HG03095 (cell line): ENCODE data around the gene CCNDBP1.
"Not testable (repeated sequence)": the region's sequence is repeated elsewhere in the genome, so short reads cannot be mapped to it uniquely, and the experiment has no call there.

Source experiments
- ATAC-seq: cut with Tn5 transposase; IDR thresholded peaks from one replicate; pipeline ENCODE4 v1.9.1; 2021; ENCODE audit warnings: moderate library complexity; ENCODE audit not compliant: unreplicated experiment

Gene CCNDBP1

DNA sequence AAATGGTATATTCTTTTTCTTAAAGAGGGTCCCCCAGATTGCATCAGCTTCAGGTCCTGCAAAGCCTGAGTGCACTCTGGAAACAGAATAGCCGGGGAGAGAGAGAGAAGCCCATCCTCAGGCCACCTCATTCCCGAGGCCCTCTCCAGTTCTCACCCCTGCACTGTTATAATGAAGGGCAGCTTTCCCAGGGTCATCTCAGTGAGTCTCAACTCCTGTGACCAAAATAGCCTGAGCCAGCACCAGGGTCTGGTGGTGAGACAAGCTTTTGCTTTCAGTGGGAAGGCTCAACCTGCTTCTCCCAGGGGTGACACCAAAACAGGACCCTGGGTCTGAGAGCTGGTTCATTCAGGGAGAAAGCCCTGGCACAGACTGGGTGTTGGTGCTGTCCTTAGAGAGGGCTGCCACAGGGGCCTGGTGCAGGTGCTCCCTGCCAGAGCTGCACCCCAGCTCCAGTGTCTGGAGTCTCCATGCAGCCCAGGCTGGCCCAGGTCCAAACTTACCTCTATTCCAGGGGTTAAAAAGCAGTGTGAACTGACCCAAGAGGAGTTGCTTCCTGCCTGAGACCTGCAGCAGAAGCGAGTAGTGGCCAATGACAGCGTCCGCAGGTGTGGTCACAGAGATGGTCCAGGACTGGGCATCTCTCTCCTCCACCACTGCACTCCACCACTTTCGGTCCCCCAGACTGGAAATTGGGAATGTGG, 29.5 kb downstream of the CCNDBP1 start:
- no peak for ATAC-seq

DNA sequence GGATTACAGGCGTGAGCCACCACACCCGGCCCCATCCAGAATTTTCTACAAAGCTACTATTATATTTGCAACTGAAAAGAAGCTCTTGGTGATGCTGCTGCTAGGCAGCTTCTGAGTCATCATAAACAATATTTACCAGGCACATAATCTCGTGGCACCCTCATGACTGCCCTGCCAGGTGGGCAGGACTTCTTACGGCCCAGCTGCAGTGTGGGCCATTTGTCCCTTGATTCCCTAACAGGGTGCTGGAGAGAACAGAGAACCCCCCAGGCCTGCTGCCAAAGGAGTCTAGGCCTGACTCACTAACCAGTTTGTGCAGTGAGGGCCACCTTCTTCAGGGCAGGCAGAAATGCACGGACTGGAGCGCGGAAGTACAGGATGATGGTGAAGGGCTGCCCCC, 30.8 kb downstream of the CCNDBP1 start:
- ATAC-seq: no peak

DNA sequence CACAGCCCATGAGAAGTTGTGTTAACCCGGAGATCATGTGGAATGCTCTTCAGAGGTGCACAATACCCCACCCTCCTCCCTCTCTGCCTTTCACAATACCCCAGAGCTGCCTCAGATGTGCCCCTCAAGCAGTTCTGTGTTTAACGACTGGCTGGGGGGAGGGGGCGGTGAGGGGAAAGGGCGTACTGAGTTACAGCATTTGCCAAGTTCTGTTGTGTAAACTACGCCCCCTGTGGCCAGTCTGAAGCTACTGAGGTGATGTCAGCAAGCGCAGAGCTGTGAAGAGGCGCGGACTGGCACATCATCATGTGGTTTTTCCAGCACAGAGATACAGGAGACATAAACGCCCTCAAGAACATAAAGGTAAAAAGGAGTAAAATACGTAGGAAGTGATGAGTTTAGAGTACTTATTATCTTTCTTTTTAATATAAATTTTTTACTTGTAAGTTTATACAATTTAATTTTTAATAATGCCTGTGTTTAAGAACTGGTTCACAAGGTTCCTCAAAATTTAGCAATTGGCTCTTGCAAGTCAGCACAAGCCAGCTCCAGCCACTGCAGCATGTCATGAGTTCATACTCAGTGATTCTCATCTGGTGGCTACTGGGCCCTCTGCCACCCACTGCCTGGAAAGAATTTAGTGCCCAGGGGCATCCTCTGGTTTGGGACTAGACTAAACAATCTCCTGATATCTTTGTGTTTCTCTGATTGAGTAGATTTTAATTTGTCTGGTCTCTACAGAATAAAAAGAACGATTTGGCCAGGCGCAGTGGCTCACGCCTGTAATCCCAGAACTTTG, 33.9 kb downstream of the CCNDBP1 start:
- no peak for ATAC-seq

DNA sequence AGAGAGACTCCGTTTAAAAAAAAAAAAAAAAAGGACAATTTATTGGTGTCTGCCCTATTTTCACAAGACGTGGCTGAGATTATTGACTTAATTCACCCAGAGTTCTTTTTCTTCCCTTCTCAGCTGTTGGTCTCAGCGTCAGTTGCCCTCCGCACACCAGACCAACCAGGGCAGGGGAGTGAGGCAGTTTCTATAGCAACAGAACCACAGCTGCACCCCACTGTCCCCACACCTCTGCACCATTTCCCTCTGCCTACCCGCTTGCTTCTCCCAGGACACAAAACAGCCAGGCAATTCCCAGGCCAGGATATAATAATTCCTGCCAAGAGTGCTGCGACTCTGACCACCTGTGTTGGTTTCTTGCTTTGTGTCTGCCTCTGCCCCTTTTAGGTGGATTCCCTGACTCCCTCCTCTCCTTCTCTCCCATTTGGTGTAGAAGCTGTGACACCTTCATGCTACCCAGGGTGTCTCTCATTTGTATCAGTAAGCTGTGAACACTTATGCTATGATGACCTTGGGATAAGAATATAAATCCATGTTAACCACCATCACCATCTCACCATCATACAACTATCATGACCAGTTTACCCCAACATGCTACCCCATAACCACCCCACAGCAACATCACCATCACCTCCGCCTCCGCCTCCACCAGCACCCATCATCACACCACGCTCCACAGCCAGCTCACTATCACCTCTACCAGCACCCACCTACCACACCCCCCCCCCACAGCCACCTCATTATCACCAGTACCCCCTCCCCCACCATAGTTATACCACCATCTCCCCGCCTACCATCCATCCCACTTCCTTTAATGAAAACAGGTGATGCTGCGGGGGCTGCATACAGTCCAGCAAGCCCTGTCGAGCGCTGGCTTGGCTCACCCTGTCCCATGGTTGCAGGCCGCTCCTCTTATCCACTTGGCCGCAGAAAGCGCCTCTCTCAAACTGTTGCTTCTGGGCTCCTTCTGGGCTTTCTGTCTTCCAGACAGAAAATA, 35.0 kb downstream of the CCNDBP1 start:
- ATAC-seq: no peak

DNA sequence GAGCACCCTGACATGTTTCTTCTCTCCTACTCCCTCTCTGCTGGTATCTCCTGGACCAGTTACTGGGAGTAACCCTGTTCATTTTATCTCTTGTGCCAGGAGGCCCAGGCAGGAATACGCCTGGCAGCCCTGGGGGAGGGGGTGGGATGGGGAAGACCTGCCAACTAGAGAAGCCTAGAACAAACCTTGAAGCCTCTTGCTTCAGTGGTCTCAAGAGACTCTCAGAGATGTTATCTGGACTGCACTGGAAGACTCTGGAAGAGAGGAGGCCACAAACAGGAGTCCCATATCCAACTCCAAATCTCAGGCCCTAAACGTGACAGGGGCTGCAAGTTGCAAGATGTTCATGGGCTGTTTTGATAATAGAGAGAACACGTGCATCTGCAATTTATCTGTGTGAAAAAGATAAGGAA, 35.8 kb downstream of the CCNDBP1 start, which contains the start of gene EPB42:
Gene EPB42, minus strand, starts transcription at position 28 of the 413 bp plus-strand sequence. CDS start 193 bp downstream, outside the sequence.
- ATAC-seq: no peak

DNA sequence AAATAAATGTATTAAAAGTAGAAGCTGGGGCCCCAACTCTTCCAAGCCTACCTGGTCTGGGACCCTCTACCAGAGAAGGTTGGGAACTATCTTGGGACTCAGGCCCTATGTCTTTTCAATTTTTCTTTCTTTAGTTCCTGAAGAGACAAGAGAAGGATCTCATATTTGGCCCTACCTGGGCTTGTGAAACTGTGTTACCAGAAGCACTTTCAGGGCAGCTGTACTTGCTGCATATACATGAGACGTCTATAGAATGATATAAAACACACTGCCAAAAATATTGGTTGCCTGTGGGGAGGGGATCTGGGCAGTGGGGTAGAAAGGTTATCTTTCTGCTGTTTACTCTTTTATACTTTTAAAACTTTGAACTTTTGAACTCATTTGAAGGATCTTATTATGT, 36.2 kb downstream of the CCNDBP1 start:
- no peak for ATAC-seq

DNA sequence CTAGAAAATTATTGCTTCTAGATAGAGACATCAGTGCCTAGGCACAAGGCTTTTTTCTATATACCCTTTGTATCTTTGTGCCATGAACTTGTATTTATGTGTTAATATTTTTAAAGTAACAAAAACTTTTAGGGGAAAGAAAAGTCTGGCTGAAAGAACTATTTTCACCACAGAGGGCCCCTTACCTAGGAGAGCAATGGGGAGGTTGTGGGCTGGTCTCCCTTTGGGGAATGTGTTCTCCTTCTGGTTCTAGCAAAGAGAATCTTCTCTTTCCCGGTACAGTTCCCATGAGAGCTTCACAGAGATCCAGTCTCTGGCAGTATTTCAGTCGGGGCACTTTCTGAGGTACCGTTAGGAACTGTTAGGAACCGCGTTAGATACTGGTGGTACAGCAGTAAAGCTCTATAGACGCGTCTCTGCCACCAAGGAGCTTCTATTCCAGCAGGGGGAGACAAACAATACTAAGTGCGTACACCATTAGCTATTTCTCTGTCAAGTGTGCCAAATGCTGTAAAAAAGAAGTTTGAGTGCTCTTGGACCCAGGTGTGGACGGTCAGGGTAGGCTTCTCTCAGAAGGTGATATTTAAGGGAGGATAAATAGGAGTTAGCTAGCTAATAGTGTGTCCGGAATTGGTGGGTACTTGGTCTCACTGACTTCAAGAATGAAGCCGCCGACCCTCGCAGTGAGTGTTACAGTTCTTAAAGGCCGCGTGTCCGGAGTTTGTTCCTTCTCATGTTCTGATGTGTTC, 40.2 kb downstream of the CCNDBP1 start:
- ATAC-seq: no peak

DNA sequence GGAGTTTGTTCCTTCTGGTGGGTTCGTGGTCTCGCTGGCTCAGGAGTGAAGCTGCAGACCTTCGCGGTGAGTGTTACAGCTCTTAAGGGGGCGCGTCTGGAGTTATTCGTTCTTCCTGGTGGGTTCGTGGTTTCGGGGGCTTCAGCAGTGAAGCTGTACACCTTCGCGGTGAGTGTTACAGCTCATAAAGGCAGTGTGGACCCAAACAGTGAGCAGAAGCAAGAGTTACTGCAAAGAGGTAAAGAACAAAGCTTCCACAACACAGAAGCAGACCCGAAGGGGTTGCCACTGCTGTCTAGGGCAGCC, 40.7 kb downstream of the CCNDBP1 start:
- ATAC-seq: not testable (repeated sequence)

DNA sequence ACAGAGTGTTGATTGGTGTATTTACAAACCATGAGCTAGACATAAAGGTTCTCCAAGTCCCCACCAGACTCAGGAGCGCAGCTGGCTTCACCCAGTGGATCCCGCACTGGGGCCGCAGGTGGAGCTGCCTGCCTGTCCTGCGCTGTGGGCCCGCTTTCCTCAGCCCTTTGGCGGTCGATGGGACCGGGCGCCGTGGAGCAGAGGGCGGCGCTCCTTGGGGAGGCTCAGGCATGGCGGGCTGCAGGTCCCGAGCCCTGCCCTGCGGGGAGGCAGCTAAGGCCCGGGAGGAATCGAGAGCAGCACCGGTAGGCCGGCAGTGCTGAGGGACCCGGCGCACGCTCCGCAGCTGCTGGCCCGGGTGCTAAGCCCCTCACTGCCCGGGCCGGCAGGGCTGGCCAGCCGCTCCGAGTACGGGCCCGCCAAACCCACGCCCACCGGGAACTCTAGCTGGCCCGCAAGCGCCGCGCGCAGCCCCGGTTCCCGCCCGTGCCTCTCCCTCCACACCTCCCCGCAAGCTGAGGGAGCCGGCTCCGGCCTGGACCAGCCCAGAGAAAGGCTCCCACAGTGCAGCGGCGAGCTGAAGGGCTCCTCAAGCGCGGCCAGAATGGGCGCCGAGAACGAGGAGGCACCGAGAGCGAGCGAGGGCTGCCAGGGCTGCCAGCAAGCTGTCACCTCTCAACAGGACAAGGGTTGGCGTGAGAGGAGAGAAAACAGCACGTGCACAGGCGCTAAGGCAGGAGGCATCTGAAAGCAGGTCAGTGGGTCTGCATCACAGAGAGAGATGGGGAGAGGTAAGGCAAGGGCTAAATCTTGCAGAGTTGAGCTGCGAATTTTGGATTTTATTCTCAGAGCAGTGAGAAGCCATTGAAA, 41.5 kb downstream of the CCNDBP1 start:
- no peak for ATAC-seq

DNA sequence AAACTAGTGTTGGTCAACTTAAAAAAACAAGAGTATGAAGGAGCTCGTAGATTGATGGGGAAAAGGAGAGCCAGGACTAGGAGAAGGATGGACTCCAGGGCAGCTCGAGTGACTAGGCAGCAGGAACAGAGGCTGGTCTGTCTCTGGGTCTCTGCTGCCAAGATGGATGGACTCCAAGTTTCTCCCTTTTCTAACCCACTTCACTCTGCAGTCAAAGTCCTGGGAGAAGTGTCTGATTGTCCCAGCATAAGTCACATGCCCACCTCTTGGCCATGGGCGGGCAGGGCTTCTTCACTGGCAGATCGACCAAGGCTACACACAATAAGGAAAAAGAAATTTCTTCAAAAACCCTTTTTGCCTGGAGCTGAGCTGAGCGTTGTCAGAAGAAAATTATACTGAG, 44.8 kb downstream of the CCNDBP1 start:
- ATAC-seq: no peak

DNA sequence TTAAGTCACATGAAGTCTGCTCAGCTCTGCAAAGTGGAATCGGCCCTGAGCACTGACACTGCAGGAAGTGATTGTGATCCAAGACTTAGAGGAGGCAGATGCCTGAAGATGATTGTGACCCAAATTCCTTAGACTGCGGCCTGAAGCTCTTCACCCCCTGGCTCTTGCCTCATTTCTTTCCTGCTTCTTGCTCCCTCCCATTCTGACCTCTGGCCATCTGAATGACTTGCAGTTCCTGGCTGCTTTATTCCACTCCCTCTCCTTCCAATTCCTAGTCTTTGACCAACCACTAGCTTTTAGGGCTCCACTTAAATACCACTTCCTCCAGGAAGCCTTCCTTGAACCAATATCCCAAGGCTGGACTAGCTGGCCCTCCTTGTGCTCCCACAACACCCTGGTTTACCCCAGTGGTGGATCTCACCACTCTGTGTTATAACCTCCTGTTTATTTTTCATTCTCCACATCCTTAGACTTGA, 45.5 kb downstream of the CCNDBP1 start:
- ATAC-seq: no peak

DNA sequence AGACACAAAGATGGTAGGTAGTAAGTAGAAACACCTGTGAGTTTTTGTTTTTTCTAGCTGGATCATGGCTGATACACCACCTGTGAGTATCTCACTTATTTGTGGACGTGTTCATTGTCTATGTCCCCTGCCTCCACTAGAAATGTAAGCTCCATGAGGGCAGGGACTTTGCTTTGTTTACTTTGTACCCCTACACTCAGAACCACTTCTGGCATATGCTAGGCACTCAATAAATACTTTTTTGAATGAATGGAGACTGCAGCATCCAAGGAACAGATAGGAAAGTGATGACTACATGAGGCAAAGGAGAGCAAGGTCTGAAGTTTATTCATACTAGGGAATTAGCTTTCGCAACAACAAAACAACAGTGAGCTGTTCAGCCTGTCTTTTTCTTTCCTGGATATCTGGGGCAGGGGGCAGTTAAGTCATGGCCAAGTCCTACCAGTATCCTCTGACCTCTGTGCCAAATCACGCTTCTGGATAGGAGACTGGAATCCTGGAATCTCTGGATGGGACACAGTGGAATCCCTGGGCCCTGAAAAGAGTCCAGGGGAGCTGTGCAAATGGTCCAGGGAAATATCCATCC, 47.2 kb downstream of the CCNDBP1 start:
- ATAC-seq: no peak

DNA sequence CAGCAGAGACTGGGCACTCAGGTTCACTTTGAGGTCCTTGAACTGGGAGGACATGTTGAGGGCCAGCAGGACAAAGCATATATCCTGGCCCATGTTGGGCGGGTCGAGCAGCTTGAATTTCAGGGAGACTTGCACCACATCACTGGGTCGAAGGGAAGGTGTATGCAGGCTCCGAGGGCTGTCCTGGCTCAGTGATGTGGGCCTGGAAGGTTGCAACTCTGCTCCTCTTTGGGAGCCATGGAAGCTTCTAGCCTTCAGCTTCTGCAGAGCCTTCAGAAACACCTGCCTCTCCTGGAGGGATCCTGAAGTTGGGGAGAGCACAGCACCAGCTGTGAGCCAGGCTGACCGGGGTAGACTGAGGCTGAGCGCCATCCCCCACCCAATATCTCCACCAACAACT, 50.3 kb downstream of the CCNDBP1 start:
- no peak for ATAC-seq

DNA sequence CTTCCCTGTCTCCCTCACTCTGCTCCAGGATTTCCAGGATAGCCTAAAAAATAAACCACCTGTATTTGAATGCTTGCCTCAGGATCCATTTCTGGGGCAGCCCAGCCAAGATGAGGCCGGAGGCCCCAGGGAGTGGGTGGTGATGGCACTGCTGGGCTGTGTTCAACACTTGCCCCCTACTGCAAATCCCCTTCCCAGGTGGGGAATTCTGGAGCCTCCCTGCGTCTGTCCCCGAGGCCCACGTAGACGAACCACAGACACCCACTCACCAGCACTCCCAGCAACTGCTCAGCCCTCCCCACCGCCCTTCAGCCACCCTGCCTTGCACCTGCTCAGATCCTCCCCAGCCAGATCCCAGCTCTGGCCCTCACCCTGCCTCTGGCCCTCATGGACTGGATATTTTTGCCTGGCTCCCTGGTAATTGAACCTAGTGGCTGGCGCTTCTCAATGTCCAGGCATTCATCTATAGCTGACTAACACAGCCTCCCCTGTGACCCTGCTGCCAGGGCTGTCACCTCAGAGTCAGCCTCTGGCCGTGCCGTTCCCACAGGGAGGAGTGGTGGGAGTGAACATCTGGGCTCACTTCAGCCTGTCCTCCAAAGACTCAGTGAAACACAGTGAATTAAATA, 52.8 kb downstream of the CCNDBP1 start:
- no peak for ATAC-seq

DNA sequence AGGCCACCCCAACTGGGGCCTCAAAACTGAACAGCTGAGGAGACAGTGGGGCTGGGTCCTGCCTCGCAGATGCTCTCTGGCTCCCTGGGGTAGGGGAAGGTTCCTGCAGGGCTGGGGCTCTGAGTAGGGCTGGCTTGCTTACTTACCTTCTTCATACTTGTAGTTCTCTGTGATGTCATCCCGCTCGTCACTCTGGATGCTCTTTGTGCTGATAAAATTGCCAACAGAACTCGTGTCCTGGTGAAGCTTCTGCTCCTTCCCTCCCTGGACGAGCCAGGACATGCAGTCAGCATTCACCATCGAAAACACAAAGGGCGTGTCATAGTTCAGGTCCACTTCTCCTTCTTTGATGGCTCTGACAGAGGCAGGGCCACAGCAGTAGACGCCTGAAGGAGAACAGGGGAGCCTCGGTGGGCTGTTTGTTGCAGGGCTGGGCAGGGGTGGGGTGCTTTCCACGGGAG, 53.5 kb downstream of the CCNDBP1 start:
- ATAC-seq: no peak

DNA sequence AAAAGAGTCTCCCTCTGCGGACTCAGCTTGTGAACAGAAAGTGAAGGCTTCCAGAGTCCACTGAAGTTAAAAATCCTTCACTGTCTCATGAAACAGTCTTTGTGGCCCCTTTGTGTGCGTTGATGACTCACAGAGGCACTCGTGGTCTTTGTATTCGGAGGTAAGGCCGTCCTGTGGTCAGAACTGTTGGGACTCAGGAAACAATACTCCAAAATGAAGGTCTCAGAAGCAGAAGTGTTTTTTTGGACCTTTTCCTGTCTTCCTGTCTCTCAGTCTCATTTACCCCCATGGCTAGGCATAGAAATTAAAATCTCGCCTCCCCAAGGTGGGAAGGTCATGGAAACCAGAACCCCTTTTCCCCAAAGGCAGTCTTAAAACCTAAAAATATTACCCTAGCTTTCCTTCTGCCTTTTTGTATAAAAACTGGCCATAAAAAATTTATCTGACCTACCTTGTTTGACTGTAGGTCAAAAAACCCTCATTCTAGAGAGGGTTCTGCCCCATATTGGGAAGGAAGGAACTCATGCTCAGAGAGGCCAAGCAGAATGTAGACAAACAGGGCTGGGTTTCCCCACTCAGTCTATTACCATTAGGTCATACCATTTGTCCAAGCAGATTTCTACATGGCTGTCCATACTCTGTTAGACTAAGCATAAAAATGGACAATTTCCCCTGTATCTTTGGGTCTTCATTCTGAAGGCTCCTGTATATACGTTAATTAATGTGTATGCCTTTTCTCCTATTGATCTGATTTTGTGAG, 54.7 kb downstream of the CCNDBP1 start:
- ATAC-seq: no peak

DNA sequence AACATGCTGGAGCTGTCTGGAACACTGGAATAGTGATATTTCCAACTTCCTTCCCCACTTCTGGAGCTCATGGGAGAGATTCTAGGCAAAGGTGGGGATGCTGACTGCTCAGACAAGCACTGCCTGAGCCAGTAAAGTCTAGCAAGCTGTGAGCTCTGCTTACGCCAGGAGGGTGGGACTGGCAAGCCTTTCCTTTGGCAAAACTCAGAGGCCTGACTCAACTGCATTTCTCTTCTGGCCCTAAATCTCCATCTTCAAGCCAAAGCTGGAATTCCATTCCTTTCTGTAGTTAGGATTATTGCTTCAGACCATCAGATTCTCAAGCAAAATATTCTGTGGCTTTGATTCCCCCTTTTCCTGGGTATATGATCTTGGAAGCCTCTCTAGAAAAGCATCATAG, 55.9 kb downstream of the CCNDBP1 start:
- ATAC-seq: no peak

DNA sequence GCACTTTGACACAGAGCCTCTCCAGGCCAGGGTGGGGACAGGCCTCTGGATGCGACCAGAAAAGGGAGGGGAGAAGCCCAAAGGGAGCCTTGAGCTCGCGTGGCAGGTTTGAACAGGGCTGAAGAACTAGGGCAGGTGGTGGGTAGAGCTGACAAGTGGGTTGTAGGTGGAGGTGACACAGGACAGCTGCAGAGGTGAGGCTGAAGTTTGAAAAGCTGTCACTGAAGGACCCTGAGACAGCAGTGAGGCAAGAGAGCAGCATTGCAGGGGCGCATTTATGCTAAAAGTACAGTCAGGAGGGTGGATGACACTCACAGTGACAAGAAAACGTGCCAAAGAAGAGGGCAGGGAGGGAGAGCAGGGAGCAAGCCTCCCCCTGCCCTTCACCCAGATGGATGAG, 57.4 kb downstream of the CCNDBP1 start:
- no peak for ATAC-seq
